Heart right ventricle (tissue), 16 donors: ENCODE data around the gene DNAJC11. TPM values are rescaled to one million over a fixed set of nuclear protein-coding genes. Genes with fewer than 3 reads are reported as not detected.

Experiments used
- ATAC-seq, 8 donors: fragments of 200-7000 bp; cut with Tn5 transposase; one replicate each; pipeline ENCODE4 v1.9.1; 2020; ENCODE audit warnings: mild to moderate bottlenecking in 8 of 8, moderate library complexity in 8 of 8, moderate number of reproducible peaks in 1 of 8
- DNase-seq, 2 donors: peaks; one replicate each; pipeline ENCODE4 v3.0.0-alpha.2; 2020
- H3K27ac ChIP-seq, 10 donors: fragments of 200-600 bp; sonication (generic) in 2 of 10; one replicate each; pipeline versions ENCODE4 v1.5.0 to v1.8.0; 2020 to 2022; ENCODE audit warnings: mild to moderate bottlenecking in 3 of 10
- H3K27me3 ChIP-seq, 7 donors: fragments of 200-600 bp; one replicate each; pipeline ENCODE4 v1.8.0; 2021 to 2022; ENCODE audit warnings: mild to moderate bottlenecking in 2 of 7
- H3K36me3 ChIP-seq, 9 donors: fragments of 200-600 bp; sonication (generic) in 1 of 9; one replicate each; pipeline versions ENCODE4 v1.5.0 to v1.8.0; 2020 to 2022; ENCODE audit warnings: mild to moderate bottlenecking in 2 of 9
- H3K4me1 ChIP-seq, 9 donors: fragments of 200-600 bp; sonication (generic) in 1 of 9; one replicate each; pipeline versions ENCODE4 v1.5.0 to v1.8.0; 2020 to 2022; ENCODE audit warnings: mild to moderate bottlenecking in 4 of 9
- H3K4me3 ChIP-seq, 10 donors: fragments of 200-600 bp; sonication (generic) in 2 of 10; one replicate each; pipeline versions ENCODE4 v1.5.0 to v1.8.0; 2020 to 2022; ENCODE audit warnings: mild to moderate bottlenecking in 7 of 10, moderate library complexity in 2 of 10
- H3K9me3 ChIP-seq, 11 donors: fragments of 200-600 bp in 10 of 11; sonication (generic) in 2 of 11; one replicate each; pipeline versions ENCODE4 v1.5.0 to v1.8.0; 2013 to 2022; ENCODE audit warnings: mild to moderate bottlenecking in 2 of 11, control low read depth in 1 of 11, moderate library complexity in 1 of 11
- WGBS, 2 donors: extraction: QIAGEN DNeasy Blood & Tissue Kit; methylation state at CpG; one replicate each; pipeline ENCODE4 v1.1.7; 2013; ENCODE audit warnings: inconsistent platforms in 1 of 2; 5-methylcytosine and 5-hydroxymethylcytosine counted together
- intact Hi-C, 10 donors: fragments of 100-400 bp; cut with DNase I; formaldehyde crosslinking; loops; one replicate each; pipeline versions ENCODE4 v1.11.1 to v1.14.2; 2022
- polyA plus RNA-seq, 2 donors: library from polyadenylated mRNA; stranded (reverse); fragments of 200-250 nt; gene quantifications; one replicate each; pipeline ENCODE4 v1.2.3, GENCODE V29; 2013
- total RNA-seq, 10 donors: library from RNA; stranded (reverse); fragmentation: NEBNext Ultra II Directional in 3 of 10; extraction: Animal tissue kit (Norgen Biotek cat#: 25700) in 3 of 10; gene quantifications; one replicate each; pipeline versions ENCODE4 v1.2.1 to v1.2.4, GENCODE V29; 2021 to 2023
- TF ChIP-seq, protein P1 (sequence below), 9 donors: fragments of 200-600 bp; sonication (generic) in 2 of 9; IDR thresholded peaks; one replicate each; pipeline versions ENCODE4 v1.5.0 to v1.8.0; 2021 to 2022; ENCODE audit warnings: antibody characterized with exemption in 9 of 9, mild to moderate bottlenecking in 5 of 9, moderate library complexity in 1 of 9
- donor health status: Arrhythmogenic right ventricular cardiomyopathy.
- donor health status: ischemic (EF 13 %, LVEDD 7.1; RV severe dilation, severe dysfunction).
- donor health status: healthy with polysubstance abuse.
- donor health status: DM: no; HTN: yes; CAD: no.
- donor health status: DM: no; HTN: no; CAD: no.
- donor health status: ischemic (EF 25% LVEDD 6.9; RV normal size, moderate dysfunction).
- donor health status: ischemic (EF 25% LVEDD 5.7; RV mildly dilated, moderate dysfunction).
- donor health status: healthy.
- donor health status: DM: yes; HTN: yes; CAD: no.
- donor health status: Ischemic cardiomyopathy.
- donor health status: ischemic (EF 35%, LVEDD 5.7; RV mildly dilated, moderate dysfunction).
- donor health status: nonischemic (EF 11% LVEDD 7.7; RV severe dilation, severe dysfunction).
- donor health status: DM: yes; HTN: yes; CAD: no.
- donor health status: PGD.
- donor health status: ischemic (EF 29% LVEDD 5.4; RV normal size, mild dysfunction).
- donor health status: nonischemic (EF 23%, LVEDD 6.1; RV moderate dilation, normal function).

The DNAJC11 gene
- total and polyA plus RNA-seq, 12 donors: 31.2 to 80.6 (median 71.9) TPM

DNA sequence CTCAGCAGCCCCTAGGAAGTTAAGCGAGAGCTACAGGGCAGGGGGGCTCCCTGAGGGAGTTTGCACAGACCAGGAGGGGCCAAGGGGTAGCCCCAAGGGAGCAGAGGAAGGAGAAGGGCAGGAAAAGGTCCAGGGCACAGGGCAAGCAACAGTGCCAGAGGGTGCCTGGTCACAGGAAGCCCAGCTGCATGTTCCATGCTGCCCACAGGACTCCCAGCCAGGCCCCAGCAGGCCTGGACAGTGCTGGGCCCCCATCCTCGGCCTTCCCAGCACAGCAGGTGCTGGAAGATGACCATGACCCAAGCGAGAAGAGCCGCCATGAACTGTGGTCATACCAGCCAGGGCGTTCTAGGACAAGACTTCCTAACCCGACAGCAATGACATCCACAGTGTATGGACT lies 110.0 kb downstream of the DNAJC11 start:
- no peaks in the 10 kb centered on the region for H3K9me3 ChIP-seq
- H3K4me3 ChIP-seq: no peak overlapping the region
- DNase-seq: no peak
- H3K27me3 ChIP-seq: no peaks in the 10 kb centered on the region
- ATAC-seq: no peak
- H3K27ac ChIP-seq: peak overlapping the region in 9 of 10 donors; percentile 8 to 62 (median 34)
- H3K4me1 ChIP-seq: peaks cover 24 to 85% (median 68%) of the 10 kb centered on the region in 9 donors
- TF ChIP-seq, protein P1, sequence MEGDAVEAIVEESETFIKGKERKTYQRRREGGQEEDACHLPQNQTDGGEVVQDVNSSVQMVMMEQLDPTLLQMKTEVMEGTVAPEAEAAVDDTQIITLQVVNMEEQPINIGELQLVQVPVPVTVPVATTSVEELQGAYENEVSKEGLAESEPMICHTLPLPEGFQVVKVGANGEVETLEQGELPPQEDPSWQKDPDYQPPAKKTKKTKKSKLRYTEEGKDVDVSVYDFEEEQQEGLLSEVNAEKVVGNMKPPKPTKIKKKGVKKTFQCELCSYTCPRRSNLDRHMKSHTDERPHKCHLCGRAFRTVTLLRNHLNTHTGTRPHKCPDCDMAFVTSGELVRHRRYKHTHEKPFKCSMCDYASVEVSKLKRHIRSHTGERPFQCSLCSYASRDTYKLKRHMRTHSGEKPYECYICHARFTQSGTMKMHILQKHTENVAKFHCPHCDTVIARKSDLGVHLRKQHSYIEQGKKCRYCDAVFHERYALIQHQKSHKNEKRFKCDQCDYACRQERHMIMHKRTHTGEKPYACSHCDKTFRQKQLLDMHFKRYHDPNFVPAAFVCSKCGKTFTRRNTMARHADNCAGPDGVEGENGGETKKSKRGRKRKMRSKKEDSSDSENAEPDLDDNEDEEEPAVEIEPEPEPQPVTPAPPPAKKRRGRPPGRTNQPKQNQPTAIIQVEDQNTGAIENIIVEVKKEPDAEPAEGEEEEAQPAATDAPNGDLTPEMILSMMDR (IDR thresholded peaks at IDR 0.05): no peak
- WGBS, 2 donors: 86 to 89% methylated on average over 6 of the region's 6 CpGs
- H3K36me3 ChIP-seq: peaks cover 0 to 100% (median 67%) of the 10 kb centered on the region in 9 donors
- intact Hi-C loops: no loop called here

DNA sequence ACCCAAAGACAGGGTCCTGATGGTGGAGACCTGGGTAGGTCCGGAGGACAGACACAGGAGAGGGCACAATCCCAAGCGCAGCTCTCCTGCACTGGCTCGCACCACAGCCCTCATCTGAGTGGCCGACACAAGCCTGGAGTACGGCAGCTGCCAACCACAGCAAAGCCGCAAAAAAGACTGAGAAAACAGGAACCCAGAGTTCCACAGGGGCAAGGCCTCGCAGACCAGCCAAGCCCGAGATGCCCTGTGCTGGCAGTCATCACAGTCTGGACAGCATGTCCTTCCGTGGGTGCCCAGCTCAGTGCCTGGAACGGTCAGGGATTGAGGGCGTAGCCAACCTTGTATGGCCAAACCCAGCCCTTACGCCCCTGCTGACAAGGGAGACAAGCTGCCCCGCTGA lies 110.4 kb downstream of the DNAJC11 start:
- ATAC-seq: peak in 4 of 8 donors; percentile 12 to 60 (median 19)
- 69 to 72% methylated on average over 13 of the region's 13 CpGs for WGBS, 2 donors
- no peak overlapping the region for H3K4me3 ChIP-seq
- peaks cover 0 to 100% (median 63%) of the 10 kb centered on the region in 9 donors for H3K36me3 ChIP-seq
- TF ChIP-seq, protein P1 (IDR thresholded peaks at IDR 0.05): no peak
- peaks cover 25 to 85% (median 68%) of the 10 kb centered on the region in 9 donors for H3K4me1 ChIP-seq
- no peaks in the 10 kb centered on the region for H3K9me3 ChIP-seq
- H3K27ac ChIP-seq: peak overlapping the region in 9 of 10 donors; percentile 8 to 62 (median 34)
- peak in 1 of 2 donors; percentile 30 for DNase-seq
- H3K27me3 ChIP-seq: no peaks in the 10 kb centered on the region
- intact Hi-C loops: no loop called here

DNA sequence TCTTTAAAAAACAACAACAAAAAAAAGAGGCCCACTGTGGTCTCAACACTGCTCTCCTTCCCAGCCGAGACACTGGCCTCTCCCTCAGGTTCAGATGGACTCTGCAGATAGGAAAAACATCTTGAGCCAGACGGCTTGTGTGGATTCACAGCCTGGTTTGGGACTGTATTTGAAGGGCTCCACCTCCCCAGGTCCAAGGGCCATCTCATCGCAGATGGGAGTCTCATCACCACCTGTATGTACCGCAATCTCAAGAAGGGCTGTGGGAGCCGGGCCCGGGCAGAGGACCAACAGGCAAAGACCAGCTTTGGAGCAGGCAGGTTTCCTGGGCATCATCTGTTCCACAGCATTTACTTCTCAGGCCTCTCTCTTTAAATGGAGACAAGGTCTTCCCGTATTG lies 111.6 kb downstream of the DNAJC11 start:
- Histone ChIP-seq H3K27ac (peak overlapping the region in 2 of 10 donors; percentile 15 to 39), H3K4me1 (peaks cover 27 to 86% (median 64%) of the 10 kb centered on the region in 9 donors), H3K4me3 (no peak overlapping the region), H3K36me3 (peaks cover 0 to 93% (median 53%) of the 10 kb centered on the region in 9 donors), H3K27me3 (no peaks in the 10 kb centered on the region), H3K9me3 (no peaks in the 10 kb centered on the region)
- TF ChIP-seq, protein P1 (IDR thresholded peaks at IDR 0.05): no peak
- 87 to 88% methylated on average over 7 of the region's 7 CpGs for WGBS, 2 donors
- intact Hi-C loops: no loop called here
- DNase-seq (no peak), ATAC-seq (no peak)

GRCh38 chr1:6588893-6589520 lies 112.6 kb downstream of the DNAJC11 start:
- ATAC-seq (no peak), DNase-seq (no peak)
- TF ChIP-seq, protein P1 (IDR thresholded peaks at IDR 0.05): no peak
- Histone ChIP-seq H3K4me3 (no peak overlapping the region), H3K36me3 (peaks cover 0 to 83% (median 42%) of the 10 kb centered on the region in 9 donors), H3K4me1 (peaks cover 27 to 82% (median 71%) of the 10 kb centered on the region in 9 donors), H3K27me3 (no peaks in the 10 kb centered on the region), H3K27ac (peak overlapping the region in 9 of 10 donors; percentile 10 to 53 (median 42)), H3K9me3 (no peaks in the 10 kb centered on the region)
- intact Hi-C loops: no loop called here
- WGBS, 2 donors: 79 to 81% methylated on average over 24 of the region's 24 CpGs
